A673 (cell line): ENCODE results near the gene BRI3.

Source experiments
- EZH2 ChIP-seq: fragments of 200-600 bp; sonication (generic); IDR thresholded peaks from 2 replicates; pipeline ENCODE4 v1.6.1; 2017; ENCODE audit warnings: borderline replicate concordance, low read depth, mild to moderate bottlenecking, mixed read lengths, antibody characterized with exemption, low read length; ENCODE audit not compliant: poor library complexity, severe bottlenecking
- TF ChIP-seq, protein P1 (sequence below): fragments of 300-800, 200-600 bp; sonication (generic); conservative IDR thresholded peaks from 2 replicates; pipeline ENCODE4 v1.5.1; 2017; ENCODE audit warnings: low read depth, mild to moderate bottlenecking, antibody characterized with exemption, low read length, moderate library complexity, mixed read lengths

GRCh38 chr7:98329791-98330373, 48.4 kb downstream of the BRI3 start:
- TF ChIP-seq, protein P1, sequence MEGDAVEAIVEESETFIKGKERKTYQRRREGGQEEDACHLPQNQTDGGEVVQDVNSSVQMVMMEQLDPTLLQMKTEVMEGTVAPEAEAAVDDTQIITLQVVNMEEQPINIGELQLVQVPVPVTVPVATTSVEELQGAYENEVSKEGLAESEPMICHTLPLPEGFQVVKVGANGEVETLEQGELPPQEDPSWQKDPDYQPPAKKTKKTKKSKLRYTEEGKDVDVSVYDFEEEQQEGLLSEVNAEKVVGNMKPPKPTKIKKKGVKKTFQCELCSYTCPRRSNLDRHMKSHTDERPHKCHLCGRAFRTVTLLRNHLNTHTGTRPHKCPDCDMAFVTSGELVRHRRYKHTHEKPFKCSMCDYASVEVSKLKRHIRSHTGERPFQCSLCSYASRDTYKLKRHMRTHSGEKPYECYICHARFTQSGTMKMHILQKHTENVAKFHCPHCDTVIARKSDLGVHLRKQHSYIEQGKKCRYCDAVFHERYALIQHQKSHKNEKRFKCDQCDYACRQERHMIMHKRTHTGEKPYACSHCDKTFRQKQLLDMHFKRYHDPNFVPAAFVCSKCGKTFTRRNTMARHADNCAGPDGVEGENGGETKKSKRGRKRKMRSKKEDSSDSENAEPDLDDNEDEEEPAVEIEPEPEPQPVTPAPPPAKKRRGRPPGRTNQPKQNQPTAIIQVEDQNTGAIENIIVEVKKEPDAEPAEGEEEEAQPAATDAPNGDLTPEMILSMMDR: no peak
- no peak for TF ChIP-seq EZH2
